Stimulated activated CD8-positive, alpha-beta memory T cell treated with anti-CD3 and anti-CD28 coated beads, Interleukin-7, amount 100 ng/mL, for 48 hours (primary cell): ENCODE data around the gene PTPRN2.

Experiments used
- DNase-seq, 2 donors: peaks; one replicate each; pipeline ENCODE4 v3.0.0-alpha.2; 2020; ENCODE audit warnings: low read depth in 1 of 2; ENCODE audit errors: extremely low read depth in 1 of 2

The PTPRN2 gene

GRCh38 chr7:157690058-157690832 lies 897.4 kb downstream of the PTPRN2 start:
- no peak for DNase-seq

DNA sequence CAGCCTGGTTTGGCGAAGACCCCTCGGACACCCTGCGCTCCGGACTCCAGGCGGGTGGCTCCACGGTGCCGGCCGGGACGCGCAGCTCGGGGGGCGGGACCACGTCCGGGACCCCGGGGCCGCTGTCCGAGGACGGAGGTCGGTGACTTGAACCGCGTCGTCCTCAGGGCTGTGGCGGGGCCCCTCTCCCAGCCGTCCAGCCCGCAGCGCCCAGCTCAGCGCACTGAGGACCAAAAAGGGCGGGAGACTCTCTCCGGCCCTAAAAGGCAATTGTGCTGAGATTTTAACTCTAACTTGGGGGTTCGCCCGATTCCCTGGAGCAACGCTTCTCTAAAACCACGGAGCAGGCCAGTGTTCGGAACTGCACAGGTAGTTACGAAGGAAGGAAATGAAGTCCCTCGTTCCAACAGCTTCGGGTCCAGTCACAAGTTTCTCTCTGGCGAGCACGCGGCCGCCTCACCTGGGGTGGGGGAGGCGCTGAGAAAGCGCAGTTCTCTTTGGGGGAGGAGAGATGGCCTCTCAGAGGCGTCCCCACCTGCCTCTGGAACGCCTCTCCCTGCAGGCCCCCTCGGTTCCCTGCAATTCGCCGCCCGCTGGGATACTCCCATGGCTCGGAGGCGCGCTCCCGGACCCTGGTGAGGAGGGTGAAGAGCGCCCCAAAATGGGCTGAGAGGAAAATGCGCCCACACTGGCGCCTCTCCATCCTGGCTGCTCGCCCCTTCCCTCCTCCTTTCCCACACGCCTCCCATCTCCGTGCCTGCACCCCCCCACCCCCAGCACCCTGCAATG lies 898.2 kb downstream of the PTPRN2 start:
- DNase-seq = no peak

DNA sequence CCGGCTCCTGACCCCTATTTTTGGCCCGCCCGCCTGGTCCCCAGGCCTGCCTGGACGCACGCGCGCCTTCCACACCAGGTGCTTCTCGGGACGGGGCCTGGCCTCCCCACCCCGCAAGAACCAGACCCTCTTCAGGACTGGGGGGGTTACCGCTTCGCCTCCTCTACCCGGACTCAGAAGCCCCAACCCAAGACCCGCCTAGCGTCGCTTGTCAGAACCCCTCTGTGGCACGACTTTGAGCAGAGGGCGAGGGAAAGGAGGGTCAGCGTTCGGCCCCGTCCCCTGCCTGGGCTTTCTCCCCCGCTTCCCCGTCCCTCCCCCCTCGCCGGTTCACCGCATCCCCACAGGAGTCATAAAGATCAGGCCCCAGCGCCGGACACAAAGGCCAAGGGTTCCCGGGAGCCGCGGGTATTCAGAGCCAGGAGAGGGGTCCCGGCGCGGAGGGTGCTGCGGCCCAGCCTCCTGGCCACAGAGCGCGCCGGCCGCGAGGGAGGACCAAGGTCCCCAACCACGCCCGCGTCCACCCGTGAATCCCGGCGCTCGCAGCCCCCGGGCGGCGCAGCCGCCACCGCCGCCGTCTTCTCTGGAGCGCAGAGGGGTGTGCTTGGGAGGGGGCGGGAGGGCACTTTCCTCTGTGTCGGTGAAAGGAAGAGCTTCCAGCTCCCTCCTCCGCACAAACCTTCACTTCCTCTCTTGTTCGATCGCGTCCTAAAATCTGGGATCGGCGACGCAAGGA lies 898.9 kb downstream of the PTPRN2 start:
- DNase-seq = no peak

DNA sequence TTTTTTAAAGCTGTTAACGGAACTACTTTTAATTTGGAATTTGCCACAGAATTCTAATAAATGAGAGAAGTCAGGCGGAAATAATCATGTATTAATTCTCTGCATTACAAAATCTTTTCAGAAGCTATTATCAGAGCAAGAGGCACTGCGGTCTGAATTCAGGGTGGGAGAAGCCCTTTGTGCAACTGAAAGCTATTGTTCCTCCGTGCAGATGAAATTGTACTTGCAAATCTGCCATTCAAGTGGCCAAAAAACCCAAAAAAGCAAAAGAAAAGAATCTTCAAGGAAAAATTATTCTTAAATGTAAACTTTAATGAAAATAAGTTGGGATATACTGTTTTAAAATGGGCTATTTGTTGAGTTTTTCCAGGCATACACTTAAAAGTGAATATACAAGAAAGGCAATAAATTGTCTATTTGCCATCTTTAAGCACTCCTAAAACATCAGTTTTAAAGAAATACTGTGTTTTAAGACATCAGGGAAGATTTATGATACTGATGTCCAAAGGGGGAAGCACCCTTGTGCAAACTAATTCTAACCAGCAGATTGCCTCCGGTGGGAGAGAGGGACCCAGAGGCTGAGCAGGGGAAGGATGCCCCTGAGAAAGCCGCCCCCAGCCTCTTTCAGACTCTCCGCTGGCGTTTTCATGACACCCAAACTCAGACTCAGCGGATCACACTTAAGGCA lies 899.6 kb downstream of the PTPRN2 start:
- no peak for DNase-seq

- DNase-seq = no peak
Observed at GRCh38 chr7:157687158-157687557, 900.5 kb downstream of the PTPRN2 start.

DNA sequence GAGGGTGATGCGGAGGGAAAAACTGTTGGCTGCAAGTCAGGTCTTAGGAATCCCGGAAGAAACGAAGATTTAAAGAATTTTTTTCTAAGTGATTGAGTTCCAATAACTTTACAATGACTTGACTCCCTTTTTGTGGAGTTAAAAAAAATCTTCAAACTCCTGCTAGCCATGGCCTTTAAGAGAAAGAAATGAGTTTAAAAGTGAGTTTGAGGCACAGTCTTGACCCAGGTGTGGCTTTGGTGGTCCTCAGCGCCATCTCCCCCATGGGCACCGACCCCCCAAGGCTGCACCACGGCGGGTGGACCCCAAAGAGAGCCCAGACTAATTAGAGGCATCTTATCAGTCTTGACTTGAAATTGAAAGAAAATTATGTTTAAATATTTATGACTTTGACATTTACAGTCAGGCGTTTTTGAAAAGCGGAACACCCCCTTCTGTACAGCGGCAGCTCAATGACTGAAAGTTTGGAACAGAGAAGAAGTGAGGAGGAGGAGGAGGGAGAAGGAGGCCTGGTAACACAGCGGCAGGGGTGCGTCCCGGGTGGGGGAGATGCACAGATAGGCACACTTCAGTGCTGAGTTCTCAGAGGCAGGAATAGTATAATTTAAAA lies 901.2 kb downstream of the PTPRN2 start:
- DNase-seq = no peak

GRCh38 chr7:157685430-157686284 lies 902.0 kb downstream of the PTPRN2 start:
- no peak for DNase-seq

DNA sequence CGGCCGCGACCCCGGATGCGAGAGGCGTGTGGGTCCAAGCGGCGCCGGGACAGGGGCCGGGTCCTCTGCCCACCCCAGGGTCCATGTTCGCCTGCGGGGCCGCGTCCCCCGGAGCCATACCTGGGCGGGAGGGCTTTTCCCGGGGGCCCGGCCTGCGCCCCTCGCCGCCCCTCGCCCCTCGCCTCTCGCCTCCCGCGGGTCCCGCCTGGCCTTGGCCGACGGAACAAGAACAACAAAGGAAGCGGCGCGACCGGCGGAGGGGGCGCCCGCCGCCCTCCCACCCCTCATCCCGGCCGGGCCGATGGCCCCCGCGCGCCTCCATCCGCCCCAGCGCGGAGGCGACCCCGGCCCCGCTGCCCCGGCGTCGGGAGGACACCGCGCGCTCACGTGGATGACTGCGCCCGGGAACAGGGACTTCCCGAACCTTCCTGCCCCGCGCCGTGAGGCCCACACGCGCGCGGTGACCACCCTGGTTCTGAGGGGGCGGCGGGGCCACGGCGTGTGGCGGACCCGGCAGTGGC lies 902.7 kb downstream of the PTPRN2 start:
- DNase-seq = no peak

- DNase-seq = no peak
Observed at GRCh38 chr7:157684157-157684908, 903.3 kb downstream of the PTPRN2 start.

- no peak for DNase-seq
Observed at GRCh38 chr7:157683747-157684156, 903.9 kb downstream of the PTPRN2 start.

GRCh38 chr7:157682946-157683746 lies 904.5 kb downstream of the PTPRN2 start:
- no peak for DNase-seq

DNA sequence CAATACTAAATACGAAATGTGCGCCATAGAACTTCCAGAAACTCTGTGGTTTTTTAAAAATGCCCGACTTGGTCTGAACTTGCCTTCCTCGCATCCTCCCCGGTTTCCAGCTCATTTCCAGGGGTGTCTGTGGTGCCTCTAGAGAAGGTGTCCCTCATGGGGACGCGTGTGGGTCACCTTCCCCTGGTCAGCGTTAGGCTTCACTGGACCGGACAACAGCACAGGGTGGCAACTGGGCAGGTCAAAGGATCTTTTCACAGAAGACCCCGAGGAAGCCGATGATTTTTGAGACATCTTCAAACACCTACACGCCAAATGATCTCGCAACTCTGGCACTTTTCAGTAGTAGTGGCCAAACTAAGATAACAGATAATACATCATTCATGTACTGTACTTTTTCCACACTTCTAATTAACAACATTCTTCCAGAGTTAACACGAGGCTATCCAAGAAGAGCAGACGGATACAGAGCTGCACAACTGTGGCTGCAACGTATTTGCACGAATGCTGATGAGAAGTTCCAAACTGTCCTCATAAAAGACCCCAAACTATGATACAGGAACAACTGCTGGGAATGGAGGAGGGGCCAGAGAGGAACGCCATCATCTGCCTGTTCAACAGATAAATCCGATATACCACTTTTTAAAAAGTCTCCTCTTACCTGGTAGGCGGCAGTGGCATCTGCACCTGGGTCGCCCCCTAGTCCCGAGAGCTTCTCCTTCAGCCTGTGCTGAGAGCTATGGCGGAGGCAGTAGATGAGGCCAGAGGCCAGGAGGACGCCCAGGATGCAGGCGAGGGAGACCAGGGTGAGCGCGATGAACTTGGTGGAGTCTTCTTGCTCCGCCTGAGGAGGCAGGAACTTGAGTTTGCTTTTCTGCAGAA lies 905.3 kb downstream of the PTPRN2 start:
- no peak for DNase-seq

GRCh38 chr7:157679607-157680006 lies 908.0 kb downstream of the PTPRN2 start:
- no peak for DNase-seq

DNA sequence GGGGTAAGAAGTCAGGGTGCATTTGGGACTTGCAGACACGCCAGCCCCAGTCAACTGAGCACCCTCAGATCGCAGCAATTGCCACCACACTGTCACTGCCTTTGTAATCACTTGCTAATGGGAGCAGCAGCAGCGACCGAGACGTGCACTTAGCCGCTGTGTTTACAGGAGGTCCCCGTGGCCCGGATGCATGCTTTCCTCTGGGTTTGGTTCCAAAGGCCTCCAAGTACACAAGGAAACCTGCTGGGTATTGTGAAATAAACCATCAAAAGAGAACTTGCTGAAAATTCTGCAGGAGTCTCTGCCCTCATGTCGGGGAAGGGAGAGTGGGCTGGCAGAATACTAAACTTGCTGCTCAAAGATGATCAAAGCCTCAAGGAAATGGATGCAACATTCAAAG lies 909.1 kb downstream of the PTPRN2 start:
- DNase-seq = no peak

DNA sequence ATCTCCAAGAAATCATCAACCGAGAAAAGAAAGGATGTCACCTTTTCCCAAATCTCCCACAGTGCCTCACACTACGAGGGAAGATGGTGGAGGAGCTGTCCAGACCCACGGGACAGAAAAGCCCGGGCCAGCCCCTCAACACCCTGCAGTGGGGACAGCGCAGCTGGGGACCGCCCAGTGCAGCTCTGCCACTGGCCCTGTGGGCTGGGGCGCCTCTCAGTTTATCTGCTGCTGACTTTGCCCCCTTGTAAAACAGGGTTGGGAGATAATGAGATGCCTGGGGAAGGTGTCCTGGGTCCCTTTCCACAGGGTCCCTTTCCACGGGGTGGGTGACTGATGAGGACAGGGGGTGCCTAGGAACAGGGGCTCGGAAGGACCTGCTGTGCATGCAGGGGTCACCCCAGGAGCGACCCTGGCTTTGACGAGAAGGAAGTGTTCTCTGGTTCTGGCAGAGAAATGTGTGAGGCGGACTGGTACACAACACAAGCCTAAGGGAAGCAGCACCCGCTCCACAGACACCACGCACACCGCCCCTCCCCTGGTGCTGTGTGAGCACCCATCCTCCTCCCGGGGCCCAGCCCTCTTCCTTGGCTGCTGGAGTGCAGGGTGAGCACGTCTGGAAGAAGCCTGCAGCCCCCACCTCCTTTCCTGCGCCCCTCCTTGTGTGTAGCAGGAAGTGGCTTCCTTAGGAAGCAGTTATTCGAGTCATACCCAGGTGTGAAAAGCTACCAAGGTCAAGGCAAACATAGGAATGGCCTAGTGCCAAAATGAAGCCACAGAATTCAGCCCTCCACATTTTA lies 911.0 kb downstream of the PTPRN2 start:
- DNase-seq = no peak

- no peak for DNase-seq
Observed at GRCh38 chr7:157676001-157676400, 911.6 kb downstream of the PTPRN2 start.
